ENCODE results near the gene HYDIN.

The HYDIN gene

GRCh38 chr16:70758786-70759185, 471.7 kb downstream of the HYDIN start:
- no peak for DNase-seq

Measured in stimulated activated CD4-positive, alpha-beta T cell treated with anti-CD3 and anti-CD28 coated beads, Interleukin-4, amount 100 ng/mL, for 24 hours (primary cell).